SK-N-SH (cell line): ENCODE data around the gene CST3. TPM values are rescaled to one million over a fixed set of nuclear protein-coding genes. Genes with fewer than 3 reads are reported as not detected.

Experiments used
- CTCF ChIA-PET: fragments of 300-600, 350-600 bp; formaldehyde crosslinking; extraction: SDS; loops from one replicate; lab custom pipeline; 2021; lab: Yijun Ruan, JAX
- POLR2A ChIA-PET: fragments of 350-600 bp; sonication (Branson Sonifier 250); formaldehyde crosslinking; extraction: SDS; loops from one replicate; lab custom pipeline; 2020; ENCODE audit warnings: antibody characterized with exemption, inconsistent platforms; lab: Yijun Ruan, JAX
- DNase-seq: peaks from one replicate; pipeline ENCODE4 v3.0.0; 2012
- H2AFZ ChIP-seq: fragments of 200-600 bp; sonication (generic); 2 replicates; pipeline ENCODE4 v1.8.1; 2016; ENCODE audit warnings: antibody characterized with exemption, mild to moderate bottlenecking, low read depth
- H3F3A ChIP-seq: fragments of 200-600 bp; sonication (generic); replicated peaks from 2 replicates; pipeline ENCODE3; 2016; ENCODE audit warnings: antibody characterized with exemption, mild to moderate bottlenecking; ENCODE audit not compliant: insufficient read depth
- H3K27ac ChIP-seq, 2 experiments: fragments of 200-500 bp in 1 of 2; fragments of 200-600 bp in 1 of 2; sonication (Bioruptor generic) in 1 of 2; sonication (generic), shearing (Covaris generic) in 1 of 2; 2 replicates each; pipeline versions ENCODE4 v1.5.1 to v1.6.1; 2014 to 2016; ENCODE audit warnings: low read depth in 2 of 2, inconsistent platforms in 1 of 2, low read length in 1 of 2, mild to moderate bottlenecking in 1 of 2, mixed read lengths in 1 of 2
- H3K27me3 ChIP-seq: fragments of 200-600 bp; sonication (generic), shearing (Covaris generic); 2 replicates; pipeline ENCODE4 v1.6.1; 2016; ENCODE audit warnings: mixed run types; ENCODE audit not compliant: insufficient read depth
- H3K36me3 ChIP-seq, 2 experiments: fragments of 200-500 bp in 1 of 2; fragments of 200-600 bp in 1 of 2; sonication (Bioruptor generic) in 1 of 2; sonication (generic) in 1 of 2; replicated peaks in 1 of 2; 2 replicates each; pipeline versions ENCODE3 to v1.5.1; 2014 to 2016; ENCODE audit warnings: low read length in 1 of 2, mild to moderate bottlenecking in 1 of 2; ENCODE audit not compliant: insufficient read depth in 2 of 2, control insufficient read depth in 1 of 2
- H3K4me1 ChIP-seq, 2 experiments: fragments of 200-500 bp in 1 of 2; fragments of 200-600 bp in 1 of 2; sonication (Bioruptor generic) in 1 of 2; sonication (generic), shearing (Covaris generic) in 1 of 2; 2 replicates each; pipeline versions ENCODE4 v1.5.1 to v1.6.1; 2014 to 2016; ENCODE audit warnings: low read depth in 1 of 2, low read length in 1 of 2, mixed run types in 1 of 2; ENCODE audit not compliant: insufficient read depth in 2 of 2, control insufficient read depth in 1 of 2
- H3K4me2 ChIP-seq: fragments of 200-600 bp; sonication (generic), shearing (Covaris generic); 2 replicates; pipeline ENCODE4 v1.6.1; 2017; ENCODE audit warnings: mixed run types
- H3K4me3 ChIP-seq, 2 experiments: fragments of 200-500 bp in 1 of 2; fragments of 200-600 bp in 1 of 2; sonication (Bioruptor generic) in 1 of 2; sonication (generic), shearing (Covaris generic) in 1 of 2; 2 replicates each; pipeline versions ENCODE4 v1.5.1 to v1.8.1; 2014 to 2016; ENCODE audit warnings: low read depth in 2 of 2, inconsistent platforms in 1 of 2, low read length in 1 of 2, mild to moderate bottlenecking in 1 of 2, mixed read lengths in 1 of 2, moderate library complexity in 1 of 2
- H3K79me2 ChIP-seq: fragments of 200-600 bp; sonication (generic); 2 replicates; pipeline ENCODE4 v1.8.1; 2017; ENCODE audit warnings: mild to moderate bottlenecking; ENCODE audit not compliant: insufficient read depth
- H3K9ac ChIP-seq: fragments of 200-600 bp; sonication (generic); 2 replicates; pipeline ENCODE4 v1.6.1; 2017; ENCODE audit warnings: mixed run types
- H3K9me2 ChIP-seq: fragments of 200-600 bp; sonication (generic); 2 replicates; pipeline ENCODE4 v1.6.1; 2017; ENCODE audit warnings: mixed run types
- H3K9me3 ChIP-seq: fragments of 200-600 bp; sonication (generic); 2 replicates; pipeline ENCODE4 v1.6.1; 2017; ENCODE audit warnings: mixed run types, mild to moderate bottlenecking, moderate library complexity
- H4K20me1 ChIP-seq: fragments of 200-600 bp; sonication (generic); 2 replicates; pipeline ENCODE4 v1.6.1; 2017; ENCODE audit warnings: mild to moderate bottlenecking, mixed run types; ENCODE audit not compliant: insufficient read depth
- ELF1 ChIP-seq: IDR thresholded peaks from 2 replicates; pipeline ENCODE4 v1.4.0; 2012
- FOSL2 ChIP-seq: IDR thresholded peaks from 2 replicates; pipeline ENCODE4 v1.4.0; 2012; ENCODE audit warnings: low read depth, mild to moderate bottlenecking, moderate library complexity, borderline replicate concordance
- FOXJ3 ChIP-seq: sonication (generic); formaldehyde crosslinking; IDR thresholded peaks from 2 replicates; pipeline ENCODE4 v1.5.1; 2020; ENCODE audit warnings: mild to moderate bottlenecking, missing genetic modification reagents
- GABPA ChIP-seq: IDR thresholded peaks from 2 replicates; pipeline ENCODE4 v1.4.0; 2012; ENCODE audit warnings: low read depth, mild to moderate bottlenecking
- JUND ChIP-seq: IDR thresholded peaks from 2 replicates; pipeline ENCODE4 v1.4.0; 2012
- MEF2A ChIP-seq: IDR thresholded peaks from 2 replicates; pipeline ENCODE4 v1.4.0; 2012; ENCODE audit warnings: low read depth, borderline replicate concordance
- MXI1 ChIP-seq: IDR thresholded peaks from 2 replicates; pipeline ENCODE4 v1.6.1; 2012; ENCODE audit warnings: mild to moderate bottlenecking, low read depth, low read length, improper control_type of control experiment
- NFIC ChIP-seq: IDR thresholded peaks from 2 replicates; pipeline ENCODE4 v1.4.0; 2012; ENCODE audit warnings: borderline replicate concordance
- POLR2AphosphoS5 ChIP-seq: IDR thresholded peaks from 2 replicates; pipeline ENCODE4 v1.6.1; 2012; ENCODE audit warnings: low read depth, low read length
- RAD21 ChIP-seq: IDR thresholded peaks from 2 replicates; pipeline ENCODE4 v1.6.1; 2012; ENCODE audit warnings: mild to moderate bottlenecking, low read length
- RCOR1 ChIP-seq: fragments of 150-350 bp; IDR thresholded peaks from 2 replicates; pipeline ENCODE4 v1.6.1; 2017; ENCODE audit warnings: antibody characterized with exemption, low read length
- RFX5 ChIP-seq: IDR thresholded peaks from 2 replicates; pipeline ENCODE4 v1.6.1; 2012; ENCODE audit warnings: mild to moderate bottlenecking, improper control_type of control experiment, low read length
- SIN3A ChIP-seq: IDR thresholded peaks from 2 replicates; pipeline ENCODE4 v1.6.1; 2012; ENCODE audit warnings: low read depth, mild to moderate bottlenecking, low read length, moderate library complexity, borderline replicate concordance
- SMC3 ChIP-seq: IDR thresholded peaks from 2 replicates; pipeline ENCODE4 v1.6.1; 2012; ENCODE audit warnings: low read depth, low read length, improper control_type of control experiment
- TAF1 ChIP-seq: IDR thresholded peaks from 2 replicates; pipeline ENCODE4 v1.6.1; 2012; ENCODE audit warnings: low read depth, mild to moderate bottlenecking, low read length, moderate library complexity, borderline replicate concordance
- TEAD4 ChIP-seq: IDR thresholded peaks from 2 replicates; pipeline ENCODE4 v1.4.0; 2012; ENCODE audit warnings: mild to moderate bottlenecking, borderline replicate concordance; ENCODE audit not compliant: insufficient read depth
- YY1 ChIP-seq: IDR thresholded peaks from 2 replicates; pipeline ENCODE4 v1.4.0; 2012; ENCODE audit warnings: low read depth, mild to moderate bottlenecking
- WGBS: methylation state at CpG from one replicate; pipeline ENCODE4 v1.1.6; 2017; ENCODE audit warnings: low lambda C conversion rate; 5-methylcytosine and 5-hydroxymethylcytosine counted together
- polyA plus RNA-seq, 3 experiments: library from polyadenylated mRNA; depleted of rRNA; stranded (reverse); fragments of >200 nt; gene quantifications; 2 replicates each; pipeline ENCODE4 v1.2.3, GENCODE V29; 2012
- TF ChIP-seq, protein P1 (sequence below): IDR thresholded peaks from 2 replicates; pipeline ENCODE4 v1.4.0; 2012; ENCODE audit warnings: low read depth, borderline replicate concordance
- TF ChIP-seq, protein P2 (sequence below): fragments of 200-600 bp; sonication (generic); IDR thresholded peaks from 2 replicates; pipeline ENCODE4 v1.6.1; 2017; ENCODE audit warnings: antibody characterized with exemption, mild to moderate bottlenecking, moderate library complexity

Gene CST3
- polyA plus RNA-seq, 1 of the 3 experiments (the other 2 are of a cell fraction): 428 TPM

DNA sequence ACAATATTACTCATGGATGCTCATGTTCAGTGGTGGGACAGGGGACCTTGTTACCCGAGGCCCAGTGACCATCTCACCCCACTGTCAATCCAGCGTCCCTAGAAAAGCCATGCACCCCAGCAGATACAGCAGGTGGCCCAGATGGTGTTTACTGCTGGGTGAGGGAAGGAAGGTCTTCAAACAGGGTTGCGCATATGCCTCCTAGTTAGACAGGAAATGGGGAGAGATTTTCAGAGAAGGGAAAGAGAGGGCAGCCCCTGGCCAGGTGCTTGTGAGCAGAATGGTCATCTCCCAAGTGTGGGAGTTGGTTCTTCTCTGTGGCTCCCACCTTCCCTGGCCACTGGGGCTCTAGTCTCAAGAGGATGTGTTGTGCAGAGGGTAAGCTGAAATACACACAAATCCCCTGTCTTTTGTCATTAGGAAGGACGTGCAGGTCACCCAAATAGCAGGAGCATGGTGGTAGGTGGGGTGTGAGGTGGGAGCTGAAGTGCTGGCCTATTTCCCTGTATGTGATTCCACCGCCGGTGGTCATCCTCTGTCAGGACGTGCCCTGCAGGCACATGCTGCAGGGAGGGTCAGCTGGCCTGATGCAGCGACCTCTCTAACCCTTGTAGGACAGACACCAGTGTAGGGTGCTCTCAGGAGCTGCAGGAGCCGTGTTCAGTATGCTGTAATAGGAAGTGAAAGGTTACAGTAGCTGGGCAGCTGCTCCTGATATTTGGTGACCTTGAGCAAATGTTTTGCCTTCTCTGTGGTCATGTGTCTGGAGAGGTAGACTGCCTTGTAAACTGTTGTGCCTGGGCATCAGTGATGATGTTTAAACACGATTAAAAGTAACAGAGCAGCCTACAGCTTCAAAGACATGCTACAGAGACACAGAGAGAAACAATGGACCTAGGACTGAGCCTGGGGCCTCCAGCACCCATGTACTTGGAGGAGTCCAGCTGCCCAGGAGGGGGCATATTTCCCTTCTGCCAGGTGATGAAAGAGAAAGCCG, 3.2 kb upstream of the CST3 start:
- Histone ChIP-seq H3F3A (no peaks in the 10 kb centered on the region), H3K36me3 (no peaks in the 10 kb centered on the region), H3K9me2 (no peaks in the 10 kb centered on the region), H3K27ac (no peak overlapping the region), H3K4me1 (peaks cover 9 to 10% of the 10 kb centered on the region in 2 experiments; a peak in 2 of 4 replicates), H3K9ac (no peak overlapping the region), H3K27me3 (no peaks in the 10 kb centered on the region), H4K20me1 (peaks cover 6% of the 10 kb centered on the region; the same call in 1 of the 2 replicates), H3K4me2 (no peak overlapping the region), H2AFZ (no peak overlapping the region), H3K9me3 (no peaks in the 10 kb centered on the region), H3K4me3 (no peak overlapping the region), H3K79me2 (peaks cover 15% of the 10 kb centered on the region)
- WGBS: 84% methylated on average over 6 of the region's 11 CpGs
- TF ChIP-seq MEF2A (no peak), FOSL2 (no peak), TAF1 (no peak), YY1 (no peak), JUND (no peak), RCOR1 (no peak), FOXJ3 (no peak), POLR2AphosphoS5 (no peak), SMC3 (no peak), NFIC (no peak), TEAD4 (no peak), SIN3A (no peak)
- TF ChIP-seq, protein P1, sequence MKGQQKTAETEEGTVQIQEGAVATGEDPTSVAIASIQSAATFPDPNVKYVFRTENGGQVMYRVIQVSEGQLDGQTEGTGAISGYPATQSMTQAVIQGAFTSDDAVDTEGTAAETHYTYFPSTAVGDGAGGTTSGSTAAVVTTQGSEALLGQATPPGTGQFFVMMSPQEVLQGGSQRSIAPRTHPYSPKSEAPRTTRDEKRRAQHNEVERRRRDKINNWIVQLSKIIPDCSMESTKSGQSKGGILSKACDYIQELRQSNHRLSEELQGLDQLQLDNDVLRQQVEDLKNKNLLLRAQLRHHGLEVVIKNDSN: no peak
- ChIA-PET POLR2A (no interaction called here), CTCF (no interaction called here)
- DNase-seq: no peak

DNA sequence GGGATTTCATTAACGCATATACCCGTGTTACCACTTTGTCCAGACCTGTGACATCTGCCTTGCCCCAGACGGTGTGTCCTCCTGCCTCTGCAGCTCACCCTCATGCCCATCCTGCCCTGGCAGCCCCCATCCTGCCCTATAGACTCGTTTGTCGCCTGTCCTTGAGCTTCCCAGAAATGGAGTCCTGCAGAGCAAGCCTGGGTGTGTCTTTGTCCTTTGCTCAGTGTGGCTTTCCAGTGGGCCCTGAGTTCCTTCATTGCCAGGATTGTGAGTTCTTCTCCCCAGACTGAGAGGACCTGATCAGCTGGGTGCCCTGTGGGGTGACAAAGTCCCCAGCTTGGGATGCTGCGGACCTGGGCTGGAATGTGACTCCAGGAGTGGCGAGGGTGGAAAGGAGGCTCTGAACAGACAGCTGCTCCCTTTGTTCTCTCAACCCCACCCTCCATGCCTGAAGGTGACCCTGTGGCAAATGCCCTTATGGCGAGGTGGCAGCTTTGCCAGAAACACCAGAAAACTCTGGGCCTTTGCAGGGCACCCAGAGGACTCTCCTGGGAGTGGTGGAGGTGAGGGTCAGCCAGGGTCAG, 2.4 kb upstream of the CST3 start:
- no peaks in the 10 kb centered on the region for H3K27me3 ChIP-seq
- DNase-seq: no peak
- no peaks in the 10 kb centered on the region for H3K9me3 ChIP-seq
- peaks cover 7% of the 10 kb centered on the region; the same call in 1 of the 2 replicates for H4K20me1 ChIP-seq
- no peak for TF ChIP-seq JUND
- no peak for TF ChIP-seq RFX5
- no peak for TF ChIP-seq ELF1
- TF ChIP-seq GABPA: no peak
- TF ChIP-seq, protein P2, sequence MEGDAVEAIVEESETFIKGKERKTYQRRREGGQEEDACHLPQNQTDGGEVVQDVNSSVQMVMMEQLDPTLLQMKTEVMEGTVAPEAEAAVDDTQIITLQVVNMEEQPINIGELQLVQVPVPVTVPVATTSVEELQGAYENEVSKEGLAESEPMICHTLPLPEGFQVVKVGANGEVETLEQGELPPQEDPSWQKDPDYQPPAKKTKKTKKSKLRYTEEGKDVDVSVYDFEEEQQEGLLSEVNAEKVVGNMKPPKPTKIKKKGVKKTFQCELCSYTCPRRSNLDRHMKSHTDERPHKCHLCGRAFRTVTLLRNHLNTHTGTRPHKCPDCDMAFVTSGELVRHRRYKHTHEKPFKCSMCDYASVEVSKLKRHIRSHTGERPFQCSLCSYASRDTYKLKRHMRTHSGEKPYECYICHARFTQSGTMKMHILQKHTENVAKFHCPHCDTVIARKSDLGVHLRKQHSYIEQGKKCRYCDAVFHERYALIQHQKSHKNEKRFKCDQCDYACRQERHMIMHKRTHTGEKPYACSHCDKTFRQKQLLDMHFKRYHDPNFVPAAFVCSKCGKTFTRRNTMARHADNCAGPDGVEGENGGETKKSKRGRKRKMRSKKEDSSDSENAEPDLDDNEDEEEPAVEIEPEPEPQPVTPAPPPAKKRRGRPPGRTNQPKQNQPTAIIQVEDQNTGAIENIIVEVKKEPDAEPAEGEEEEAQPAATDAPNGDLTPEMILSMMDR: no peak
- no peak for TF ChIP-seq RAD21
- TF ChIP-seq MXI1: no peak
- no peak overlapping the region for H2AFZ ChIP-seq
- peaks cover 9 to 10% of the 10 kb centered on the region in 2 experiments; a peak in 2 of 4 replicates for H3K4me1 ChIP-seq
- ChIA-PET CTCF (no interaction called here), POLR2A (no interaction called here)
- no peak overlapping the region for H3K4me3 ChIP-seq
- no peaks in the 10 kb centered on the region for H3F3A ChIP-seq
- no peaks in the 10 kb centered on the region for H3K9me2 ChIP-seq
- no peak overlapping the region for H3K27ac ChIP-seq
- 88% methylated on average over 7 of the region's 8 CpGs for WGBS
- no peak overlapping the region for H3K9ac ChIP-seq
- H3K79me2 ChIP-seq: peaks cover 18% of the 10 kb centered on the region
- H3K4me2 ChIP-seq: no peak overlapping the region
- H3K36me3 ChIP-seq: no peaks in the 10 kb centered on the region
